ENCODE data around the gene SLC4A2.

DNA sequence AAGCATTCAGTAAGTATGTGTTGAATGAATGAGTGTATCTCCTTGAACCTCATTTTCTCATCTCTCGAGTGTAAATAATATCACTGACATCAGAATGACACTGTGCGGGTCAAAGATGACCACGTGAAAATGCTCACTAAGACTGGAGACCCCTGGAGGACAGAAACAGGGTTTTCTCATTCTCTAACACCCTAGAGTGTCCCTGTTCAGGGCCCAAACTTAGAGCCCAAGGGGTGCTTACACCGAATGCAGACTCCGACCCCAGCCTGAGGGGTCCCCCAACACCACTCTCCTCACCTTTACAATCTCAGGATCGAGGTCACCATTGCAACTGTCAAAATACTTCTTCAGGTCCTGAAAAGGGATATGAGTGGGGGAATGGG, 3.1 kb upstream of the SLC4A2 start:
- TF ChIP-seq, protein P1, sequence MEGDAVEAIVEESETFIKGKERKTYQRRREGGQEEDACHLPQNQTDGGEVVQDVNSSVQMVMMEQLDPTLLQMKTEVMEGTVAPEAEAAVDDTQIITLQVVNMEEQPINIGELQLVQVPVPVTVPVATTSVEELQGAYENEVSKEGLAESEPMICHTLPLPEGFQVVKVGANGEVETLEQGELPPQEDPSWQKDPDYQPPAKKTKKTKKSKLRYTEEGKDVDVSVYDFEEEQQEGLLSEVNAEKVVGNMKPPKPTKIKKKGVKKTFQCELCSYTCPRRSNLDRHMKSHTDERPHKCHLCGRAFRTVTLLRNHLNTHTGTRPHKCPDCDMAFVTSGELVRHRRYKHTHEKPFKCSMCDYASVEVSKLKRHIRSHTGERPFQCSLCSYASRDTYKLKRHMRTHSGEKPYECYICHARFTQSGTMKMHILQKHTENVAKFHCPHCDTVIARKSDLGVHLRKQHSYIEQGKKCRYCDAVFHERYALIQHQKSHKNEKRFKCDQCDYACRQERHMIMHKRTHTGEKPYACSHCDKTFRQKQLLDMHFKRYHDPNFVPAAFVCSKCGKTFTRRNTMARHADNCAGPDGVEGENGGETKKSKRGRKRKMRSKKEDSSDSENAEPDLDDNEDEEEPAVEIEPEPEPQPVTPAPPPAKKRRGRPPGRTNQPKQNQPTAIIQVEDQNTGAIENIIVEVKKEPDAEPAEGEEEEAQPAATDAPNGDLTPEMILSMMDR (IDR thresholded peaks at IDR 0.05): no peak
- no peak for TF ChIP-seq POLR2A (IDR thresholded peaks at IDR 0.05)

Data from right lobe of liver (tissue), 4 donors.